GM18858 (cell line): ENCODE measurements around the gene H3-3A.

Source experiments
- ATAC-seq: cut with Tn5 transposase; IDR thresholded peaks from one replicate; pipeline ENCODE4 v1.9.1; 2021; ENCODE audit not compliant: unreplicated experiment

The H3-3A gene

DNA sequence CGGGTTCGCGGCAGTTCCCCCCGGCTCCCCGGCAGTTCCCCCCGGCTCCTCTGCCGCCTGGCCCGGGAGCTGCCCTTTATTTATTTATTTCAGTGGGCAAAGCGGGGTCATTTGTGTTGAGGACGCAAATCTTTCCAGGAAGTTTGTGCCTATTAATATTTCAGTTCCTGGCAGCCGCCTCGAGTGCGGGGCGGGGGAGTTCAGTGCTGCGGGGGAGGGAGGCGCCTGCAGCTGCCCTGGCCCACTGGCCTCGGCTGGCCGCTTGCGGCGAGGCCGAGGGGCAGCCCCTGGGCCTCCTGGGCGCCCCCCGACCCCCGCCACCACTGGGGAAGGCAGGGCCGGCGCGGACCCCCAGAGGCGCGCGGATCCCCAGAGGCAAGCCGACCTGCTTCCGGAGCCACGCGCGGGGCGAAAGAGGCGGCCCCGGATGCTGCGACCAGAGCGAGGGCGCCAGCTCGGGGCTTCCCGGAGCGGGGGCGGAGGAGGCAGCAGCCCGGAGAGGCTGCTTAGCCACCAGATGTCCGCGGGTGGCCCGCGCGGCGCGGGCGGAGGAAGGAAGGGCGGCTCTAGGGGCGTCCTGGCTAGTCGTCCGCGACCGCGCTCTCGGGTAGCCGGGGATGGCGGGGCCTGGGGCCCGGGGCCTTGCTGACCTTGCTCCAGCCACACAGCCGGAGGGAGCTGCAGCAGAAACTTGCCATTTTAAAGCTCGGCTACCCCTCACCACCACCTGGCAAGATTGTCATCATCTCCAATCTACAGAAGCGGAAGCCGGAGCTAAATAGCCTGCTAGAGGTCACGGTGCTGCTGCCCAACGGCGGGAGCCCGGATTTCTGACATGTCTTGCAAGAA is 48.0 kb downstream of the H3-3A start:
- peak; percentile 79 for ATAC-seq

DNA sequence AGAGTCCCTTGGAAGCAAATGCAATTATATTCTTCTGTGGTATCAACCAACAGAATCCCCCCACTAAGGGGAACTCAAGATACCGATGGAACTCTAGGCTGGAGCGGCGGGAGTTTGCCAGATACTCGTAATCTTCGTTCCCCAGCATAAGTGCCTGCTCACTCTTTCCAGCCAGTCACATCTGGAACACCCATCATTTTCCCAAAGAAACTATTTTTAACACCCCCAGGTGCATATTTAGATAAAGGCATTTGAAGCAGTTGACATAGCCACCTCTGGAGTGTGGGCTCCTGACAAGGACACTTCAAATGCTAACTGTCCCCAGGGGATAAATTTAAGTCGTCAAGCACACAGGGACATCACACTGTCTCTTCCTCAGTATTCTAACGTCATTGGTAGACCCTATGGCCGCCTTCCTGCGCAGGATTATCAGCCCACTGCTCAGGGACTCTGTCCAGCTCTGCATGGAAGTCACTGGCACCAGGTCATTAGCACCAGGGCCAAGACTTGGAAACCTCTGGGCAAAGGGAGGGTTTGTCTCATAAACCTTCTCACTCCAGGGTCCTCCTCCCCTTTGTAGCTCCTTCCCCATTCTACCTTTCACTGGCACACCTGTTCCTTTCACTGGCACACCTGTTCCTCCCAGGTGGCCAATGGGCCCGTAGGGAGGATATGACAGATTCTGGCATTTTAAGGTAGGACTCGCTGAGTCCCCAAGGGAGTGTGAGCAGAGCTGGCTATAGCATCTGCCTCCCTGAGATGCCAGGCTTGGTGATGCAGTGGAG is 48.8 kb downstream of the H3-3A start:
- no peak for ATAC-seq

DNA sequence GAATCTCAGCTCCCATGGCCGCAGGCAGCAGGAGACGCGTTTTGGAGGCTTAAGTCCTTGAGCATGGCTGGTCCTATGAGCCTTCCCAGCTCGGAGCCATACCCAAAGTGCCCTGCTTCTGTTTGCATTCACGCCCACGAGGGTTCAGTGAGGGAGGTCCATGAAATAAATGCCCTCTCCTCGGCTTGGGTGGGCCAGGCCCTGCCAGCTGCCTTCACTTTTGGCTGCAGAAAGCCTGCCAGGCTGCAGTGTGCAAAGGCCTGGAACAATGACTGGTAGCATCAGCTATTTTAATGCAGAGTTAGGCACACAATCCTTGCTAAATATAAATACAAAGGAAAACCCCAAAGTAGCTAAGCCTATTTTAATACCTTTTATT is 49.4 kb downstream of the H3-3A start:
- no peak for ATAC-seq

DNA sequence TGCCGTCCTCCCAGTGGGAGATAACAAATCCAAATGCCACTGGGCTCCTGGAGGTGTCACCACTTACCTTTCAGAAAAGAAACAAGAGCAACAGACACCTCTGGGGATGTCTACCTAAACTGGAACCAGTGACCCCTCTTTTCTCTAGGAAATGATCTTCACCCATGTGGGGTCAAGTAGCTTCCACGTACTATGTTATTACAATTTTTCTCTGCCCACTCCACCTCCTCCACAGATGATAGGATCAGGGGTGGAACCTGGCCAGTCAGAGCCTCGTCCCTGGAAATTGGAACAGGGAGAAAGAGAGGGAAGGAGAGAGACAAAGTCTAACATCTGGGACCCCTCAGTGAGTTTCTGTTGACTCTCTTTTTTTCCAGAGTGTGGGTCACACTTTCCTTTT is 50.1 kb downstream of the H3-3A start:
- no peak for ATAC-seq

DNA sequence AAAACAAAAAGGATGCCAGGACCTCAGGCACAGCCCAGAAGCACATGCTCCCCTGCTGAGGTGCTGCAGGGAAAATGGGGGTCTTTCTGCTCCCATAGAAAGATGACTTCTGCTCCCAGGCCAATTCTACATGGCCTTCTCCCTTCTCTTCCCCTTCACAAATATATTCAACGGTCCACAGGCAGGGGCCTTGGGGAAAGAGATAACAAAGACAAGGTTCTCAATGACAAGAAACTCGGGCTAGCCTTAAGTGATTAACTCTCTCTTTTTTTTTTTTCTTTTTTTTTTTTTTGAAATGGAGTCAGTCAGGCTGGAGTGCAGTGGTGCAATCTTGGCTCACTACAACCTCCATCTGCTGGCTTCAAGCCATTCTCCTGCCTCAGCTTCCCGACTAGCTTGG is 54.2 kb downstream of the H3-3A start:
- ATAC-seq, result no peak

GRCh38 chr1:226117330-226117729 is 54.8 kb downstream of the H3-3A start:
- ATAC-seq, result no peak

DNA sequence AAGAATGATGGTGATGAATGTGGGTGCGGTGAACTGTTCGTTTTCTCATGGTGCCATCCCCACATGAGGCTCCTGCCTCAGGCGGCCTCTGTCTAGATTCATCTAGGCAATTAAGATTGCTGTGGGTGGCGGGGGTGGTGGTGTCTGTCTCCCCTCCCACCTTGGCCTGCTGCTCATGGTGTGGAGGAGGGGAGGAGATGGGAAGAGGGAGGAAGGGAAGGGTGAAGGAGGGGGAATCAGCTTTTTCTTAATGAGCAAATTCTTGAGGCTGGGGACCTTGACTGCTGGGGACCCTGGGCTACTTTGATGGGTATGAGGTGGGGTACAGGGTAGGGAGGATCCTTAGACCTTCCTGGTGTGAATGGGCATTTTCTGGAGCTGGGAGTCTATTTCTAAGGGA is 55.8 kb downstream of the H3-3A start:
- ATAC-seq, result no peak

- no peak for ATAC-seq
Measured at GRCh38 chr1:226119169-226119568, 56.7 kb downstream of the H3-3A start.

DNA sequence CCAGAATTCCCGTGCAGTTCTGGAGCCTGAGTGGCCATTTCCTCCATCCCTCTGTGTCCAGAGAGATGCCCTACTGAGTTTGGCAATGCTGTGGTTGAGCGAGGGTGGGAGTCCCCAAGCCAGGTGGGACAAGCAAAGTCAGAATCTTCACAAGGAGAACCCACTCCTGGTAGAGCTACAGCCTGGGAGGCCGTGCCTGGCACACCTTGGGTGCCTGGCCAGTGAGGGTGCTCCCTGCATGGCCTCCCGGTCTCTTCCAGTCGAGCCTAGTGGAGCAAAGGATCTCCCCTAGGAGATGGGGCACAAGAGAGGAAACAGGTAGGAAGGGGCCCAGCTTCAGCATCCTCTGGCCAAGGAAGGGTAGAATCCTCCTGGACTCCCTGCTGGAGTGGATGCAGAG is 57.9 kb downstream of the H3-3A start:
- no peak for ATAC-seq

DNA sequence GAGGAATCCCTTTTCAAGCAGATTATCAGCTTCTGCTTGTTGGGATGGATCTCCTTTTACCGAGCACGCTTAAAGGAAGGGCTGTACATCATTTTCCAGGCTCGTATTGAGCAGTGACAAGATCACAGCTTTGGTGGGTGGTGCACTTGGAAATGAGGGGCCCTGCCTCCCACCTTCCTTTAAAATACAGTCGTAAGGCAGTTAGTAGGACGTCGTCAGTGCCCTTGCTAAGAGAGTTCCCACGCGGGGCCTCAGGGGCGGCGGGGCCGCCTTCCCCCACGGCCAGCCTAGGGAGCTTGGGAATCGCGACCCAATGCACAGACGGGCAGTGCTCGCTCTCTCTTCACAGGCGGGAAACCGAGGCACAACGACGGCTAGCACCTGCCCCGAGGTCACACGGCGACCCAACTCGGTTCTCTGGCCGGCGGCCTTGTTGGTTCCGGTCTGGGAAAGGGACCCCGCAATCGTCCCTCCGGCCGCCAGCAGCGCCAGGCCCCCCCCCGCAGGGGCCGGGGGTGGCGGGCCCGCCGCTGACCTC is 58.6 kb downstream of the H3-3A start:
- ATAC-seq, result no peak
